Caco-2 (cell line): Measurements from ENCODE around the gene MYL11. TPM values are rescaled to one million over a fixed set of nuclear protein-coding genes. Genes with fewer than 3 reads are reported as not detected.

Experiments used
- BruUV-seq: library from RNA; stranded (reverse); fragments of 400-500 nt; replicated peaks from 2 replicates; lab custom pipeline; 2021; lab: Mats Ljungman, UMichigan
- CTCF ChIA-PET: fragments of 300-600 bp; sonication (Branson Sonifier 250); formaldehyde crosslinking; loops from one replicate; lab custom pipeline; 2022; ENCODE audit warnings: antibody characterized with exemption; lab: Charles Lee
- POLR2A ChIA-PET: fragments of 300-600 bp; sonication (Branson Sonifier 250); formaldehyde crosslinking; loops from one replicate; lab custom pipeline; 2022; ENCODE audit warnings: antibody characterized with exemption; lab: Charles Lee
- DNase-seq, 2 experiments: peaks; one replicate each; pipeline versions ENCODE4 v3.0.0 to v3.0.0-alpha.2; 2020 to 2022
- H3K27me3 ChIP-seq: replicated peaks from 2 replicates; pipeline ENCODE4 v1.6.0; 2011; ENCODE audit warnings: low read length; ENCODE audit not compliant: control insufficient read depth, insufficient read depth
- H3K36me3 ChIP-seq: 2 replicates; pipeline ENCODE4 v1.5.1; 2011; ENCODE audit warnings: low read length; ENCODE audit not compliant: control insufficient read depth, insufficient read depth
- H3K4me1 ChIP-seq: fragments of 250-450 bp; sonication (Bioruptor Pico); 2 replicates; pipeline ENCODE4 v1.5.1; 2020; ENCODE audit warnings: mild to moderate bottlenecking
- H3K4me3 ChIP-seq: 2 replicates; pipeline ENCODE4 v1.5.1; 2011; ENCODE audit warnings: low read depth, mild to moderate bottlenecking, control low read depth, low read length
- H3K9me3 ChIP-seq: fragments of 250-450 bp; sonication (Bioruptor Pico); 2 replicates; pipeline ENCODE4 v1.5.1; 2020; ENCODE audit warnings: mild to moderate bottlenecking, moderate library complexity
- H3K27ac Mint-ChIP-seq: one replicate; pipeline ENCODE4 v1.8.0; 2022; ENCODE audit warnings: mixed read lengths; ENCODE audit not compliant: unreplicated experiment
- H3K27me3 Mint-ChIP-seq: one replicate; pipeline ENCODE4 v1.8.0; 2022; ENCODE audit warnings: mixed read lengths; ENCODE audit not compliant: insufficient read depth, unreplicated experiment
- H3K36me3 Mint-ChIP-seq: one replicate; pipeline ENCODE4 v1.8.0; 2022; ENCODE audit warnings: mild to moderate bottlenecking, mixed read lengths; ENCODE audit not compliant: insufficient read depth, unreplicated experiment
- H3K4me1 Mint-ChIP-seq: one replicate; pipeline ENCODE4 v1.8.0; 2022; ENCODE audit warnings: low read depth, mixed read lengths; ENCODE audit not compliant: unreplicated experiment
- H3K4me3 Mint-ChIP-seq: one replicate; pipeline ENCODE4 v1.8.0; 2022; ENCODE audit warnings: mild to moderate bottlenecking, moderate library complexity, mixed read lengths; ENCODE audit not compliant: unreplicated experiment
- H3K9me3 Mint-ChIP-seq: one replicate; pipeline ENCODE4 v1.8.0; 2022; ENCODE audit warnings: mixed read lengths; ENCODE audit not compliant: unreplicated experiment
- intact Hi-C: fragments of 100-400 bp; cut with micrococcal nuclease; formaldehyde crosslinking; loops from one replicate; pipeline ENCODE4 v1.10.0; 2022; ENCODE audit not compliant: unreplicated experiment
- total RNA-seq: library from RNA; stranded (reverse); gene quantifications from 2 replicates; pipeline ENCODE4 v1.2.3, GENCODE V29; 2022
- TF ChIP-seq, protein P1 (sequence below), 2 experiments: fragments of 200-600 bp in 1 of 2; IDR thresholded peaks; 1 replicate in 1 of 2; 2 replicates in 1 of 2; pipeline versions ENCODE4 v1.5.1 to v1.8.0; 2011 to 2022; ENCODE audit warnings: antibody characterized with exemption in 1 of 2, control low read depth in 1 of 2, inconsistent platforms in 1 of 2, low read depth in 1 of 2, low read length in 1 of 2, mild to moderate bottlenecking in 1 of 2, moderate library complexity in 1 of 2; ENCODE audit not compliant: insufficient read depth in 1 of 2, severe bottlenecking in 1 of 2, unreplicated experiment in 1 of 2

Gene MYL11
- total RNA-seq, 1 experiment from 2014 or later: 2.9 TPM

- Mint-ChIP-seq H3K27me3 (no peaks in the 10 kb centered on the region), H3K36me3 (peaks cover 63% of the 10 kb centered on the region), H3K9me3 (no peaks in the 10 kb centered on the region), H3K4me3 (peak within 1 kb of the TSS; percentile 94), H3K27ac (peak within 1 kb of the TSS; percentile 99), H3K4me1 (peaks cover 18% of the 10 kb centered on the region)
- peak within 1 kb of the TSS; percentile 97 for H3K4me3 ChIP-seq
- ChIA-PET CTCF (interaction anchor here (0.6 to 1.8 kb wide), 8 partner anchors 14 to 74 kb away, joined by 3 to 8 read pairs (median 3); partner anchors contain the start of genes DCTPP1 and ZNF48), POLR2A (interaction anchor here (1.0 to 2.3 kb wide), 3 partner anchors 16 to 52 kb away, joined by 4 to 30 read pairs (median 5); partner anchors contain the start of genes TBC1D10B and ZNF771)
- DNase-seq: peak; percentile 93 to 97
- peaks cover 4% of the 10 kb centered on the region for H3K36me3 ChIP-seq
- intact Hi-C loops: loop anchor here (1.0 to 5.0 kb wide), 3 partner anchors 21 to 264 kb away; partner anchors contain the start of genes TBX6 and ZNF771
- no peaks in the 10 kb centered on the region for H3K9me3 ChIP-seq
- TF ChIP-seq, protein P1, sequence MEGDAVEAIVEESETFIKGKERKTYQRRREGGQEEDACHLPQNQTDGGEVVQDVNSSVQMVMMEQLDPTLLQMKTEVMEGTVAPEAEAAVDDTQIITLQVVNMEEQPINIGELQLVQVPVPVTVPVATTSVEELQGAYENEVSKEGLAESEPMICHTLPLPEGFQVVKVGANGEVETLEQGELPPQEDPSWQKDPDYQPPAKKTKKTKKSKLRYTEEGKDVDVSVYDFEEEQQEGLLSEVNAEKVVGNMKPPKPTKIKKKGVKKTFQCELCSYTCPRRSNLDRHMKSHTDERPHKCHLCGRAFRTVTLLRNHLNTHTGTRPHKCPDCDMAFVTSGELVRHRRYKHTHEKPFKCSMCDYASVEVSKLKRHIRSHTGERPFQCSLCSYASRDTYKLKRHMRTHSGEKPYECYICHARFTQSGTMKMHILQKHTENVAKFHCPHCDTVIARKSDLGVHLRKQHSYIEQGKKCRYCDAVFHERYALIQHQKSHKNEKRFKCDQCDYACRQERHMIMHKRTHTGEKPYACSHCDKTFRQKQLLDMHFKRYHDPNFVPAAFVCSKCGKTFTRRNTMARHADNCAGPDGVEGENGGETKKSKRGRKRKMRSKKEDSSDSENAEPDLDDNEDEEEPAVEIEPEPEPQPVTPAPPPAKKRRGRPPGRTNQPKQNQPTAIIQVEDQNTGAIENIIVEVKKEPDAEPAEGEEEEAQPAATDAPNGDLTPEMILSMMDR (IDR thresholded peaks at IDR 0.05; ENCODE audit: insufficient read depth in 1 of 2, low read depth in 1 of 2, low read length in 1 of 2, severe bottlenecking in 1 of 2, unreplicated experiment in 1 of 2): no peak
- no peaks in the 10 kb centered on the region for H3K27me3 ChIP-seq
- BruUV-seq: TSS peak; percentile 86
- H3K4me1 ChIP-seq: peaks cover 5% of the 10 kb centered on the region; the same call in 1 of the 2 replicates
Measured at GRCh38 chr16:30355144-30355953, 19.3 kb upstream of the MYL11 start, which contains the start of gene CD2BP2. Gene CD2BP2 (minus strand): TSS chr16:30355308. CDS start chr16:30354681, 627 bp downstream.

- H3K4me1 ChIP-seq: peaks cover 5% of the 10 kb centered on the region; the same call in 1 of the 2 replicates
- BruUV-seq: no TSS peak
Measured at GRCh38 chr16:30355954-30356308, 18.7 kb upstream of the MYL11 start.

More at GRCh38 chr16:30355954-30356308, 18.7 kb upstream of the MYL11 start:
- Mint-ChIP-seq H3K9me3 (no peaks in the 10 kb centered on the region), H3K27ac (peak overlapping the region; percentile 99), H3K27me3 (no peaks in the 10 kb centered on the region), H3K4me1 (peaks cover 22% of the 10 kb centered on the region), H3K36me3 (peaks cover 65% of the 10 kb centered on the region), H3K4me3 (peak overlapping the region; percentile 94)
- no peaks in the 10 kb centered on the region for H3K9me3 ChIP-seq
- CTCF ChIA-PET: interaction anchor here (1.0 to 1.8 kb wide), 5 partner anchors 15 to 74 kb away, joined by 3 to 8 read pairs (median 3); partner anchors contain the start of genes DCTPP1 and ZNF48
- DNase-seq: no peak
- no peaks in the 10 kb centered on the region for H3K27me3 ChIP-seq
- TF ChIP-seq, protein P1 (IDR thresholded peaks at IDR 0.05; ENCODE audit: insufficient read depth in 1 of 2, low read depth in 1 of 2, low read length in 1 of 2, severe bottlenecking in 1 of 2, unreplicated experiment in 1 of 2): no peak
- intact Hi-C loops: loop anchor here (1.0 to 5.0 kb wide), 3 partner anchors 21 to 265 kb away; partner anchors contain the start of genes TBX6 and ZNF771
- POLR2A ChIA-PET: interaction anchor here (1.0 to 2.3 kb wide), 2 partner anchors 15 to 21 kb away, joined by 4 to 30 read pairs; partner anchors contain the start of gene TBC1D10B
- H3K36me3 ChIP-seq: peaks cover 4% of the 10 kb centered on the region
- peak overlapping the region; percentile 51 for H3K4me3 ChIP-seq
